ENCODE results near the gene RBMS3.

GRCh38 chr3:29312960-29313452, 32.1 kb downstream of the RBMS3 start:
- TF ChIP-seq POLR2A (IDR thresholded peaks at IDR 0.05) (no peak), EP300 (IDR thresholded peaks at IDR 0.05; ENCODE audit: low read depth) (no peak), POLR2AphosphoS5 (IDR thresholded peaks at IDR 0.05) (no peak)
- TF ChIP-seq, protein P1, sequence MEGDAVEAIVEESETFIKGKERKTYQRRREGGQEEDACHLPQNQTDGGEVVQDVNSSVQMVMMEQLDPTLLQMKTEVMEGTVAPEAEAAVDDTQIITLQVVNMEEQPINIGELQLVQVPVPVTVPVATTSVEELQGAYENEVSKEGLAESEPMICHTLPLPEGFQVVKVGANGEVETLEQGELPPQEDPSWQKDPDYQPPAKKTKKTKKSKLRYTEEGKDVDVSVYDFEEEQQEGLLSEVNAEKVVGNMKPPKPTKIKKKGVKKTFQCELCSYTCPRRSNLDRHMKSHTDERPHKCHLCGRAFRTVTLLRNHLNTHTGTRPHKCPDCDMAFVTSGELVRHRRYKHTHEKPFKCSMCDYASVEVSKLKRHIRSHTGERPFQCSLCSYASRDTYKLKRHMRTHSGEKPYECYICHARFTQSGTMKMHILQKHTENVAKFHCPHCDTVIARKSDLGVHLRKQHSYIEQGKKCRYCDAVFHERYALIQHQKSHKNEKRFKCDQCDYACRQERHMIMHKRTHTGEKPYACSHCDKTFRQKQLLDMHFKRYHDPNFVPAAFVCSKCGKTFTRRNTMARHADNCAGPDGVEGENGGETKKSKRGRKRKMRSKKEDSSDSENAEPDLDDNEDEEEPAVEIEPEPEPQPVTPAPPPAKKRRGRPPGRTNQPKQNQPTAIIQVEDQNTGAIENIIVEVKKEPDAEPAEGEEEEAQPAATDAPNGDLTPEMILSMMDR (IDR thresholded peaks at IDR 0.05) = no peak
